WTC11 (cell line): ENCODE measurements around the gene SRXN1. TPM values are rescaled to one million over a fixed set of nuclear protein-coding genes. Genes with fewer than 3 reads are reported as not detected.

Experiments used
- ATAC-seq: fragments of 200-7000 bp; cut with Tn5 transposase; 2 replicates; pipeline ENCODE4 v1.10.0; 2021; ENCODE audit warnings: mild to moderate bottlenecking, moderate library complexity
- CTCF ChIA-PET: fragments of 300-600 bp; sonication (Branson Sonifier 250); formaldehyde crosslinking; loops from one replicate; lab custom pipeline; 2021; ENCODE audit warnings: antibody characterized with exemption; lab: Charles Lee
- POLR2A ChIA-PET: fragments of 350-600 bp; sonication (Branson Sonifier 250); formaldehyde crosslinking; loops from one replicate; lab custom pipeline; 2021; ENCODE audit warnings: antibody characterized with exemption; lab: Charles Lee
- DNase-seq: peaks from one replicate; pipeline ENCODE4 v3.0.0; 2021; ENCODE audit warnings: low spot score
- H3K27ac Mint-ChIP-seq: 2 replicates; pipeline ENCODE4 v1.8.0; 2021; ENCODE audit warnings: mixed read lengths
- H3K27me3 Mint-ChIP-seq: 2 replicates; pipeline ENCODE4 v1.8.0; 2021; ENCODE audit warnings: low read depth, mild to moderate bottlenecking, moderate library complexity, mixed read lengths
- H3K36me3 Mint-ChIP-seq: 2 replicates; pipeline ENCODE4 v1.8.0; 2021; ENCODE audit warnings: mixed read lengths
- H3K4me1 Mint-ChIP-seq: 2 replicates; pipeline ENCODE4 v1.8.0; 2022; ENCODE audit warnings: mixed read lengths
- H3K4me3 Mint-ChIP-seq: 2 replicates; pipeline ENCODE4 v1.8.0; 2021; ENCODE audit warnings: mild to moderate bottlenecking, moderate library complexity, mixed read lengths
- H3K9me3 Mint-ChIP-seq: 2 replicates; pipeline ENCODE4 v1.8.0; 2021; ENCODE audit warnings: mixed read lengths
- AR ChIP-seq: fragments of 250-450 bp; sonication (Bioruptor Pico); IDR thresholded peaks from 2 replicates; pipeline ENCODE4 v1.9.0; 2021; ENCODE audit warnings: mild to moderate bottlenecking
- ARID4B ChIP-seq: sonication (generic); formaldehyde crosslinking; IDR thresholded peaks from 2 replicates; pipeline ENCODE4 v1.8.0; 2023; ENCODE audit warnings: missing genetic modification reagents, mild to moderate bottlenecking, borderline replicate concordance
- CBFB ChIP-seq: sonication (generic); formaldehyde crosslinking; IDR thresholded peaks from 2 replicates; pipeline ENCODE4 v1.8.1; 2022; ENCODE audit warnings: mild to moderate bottlenecking, low read depth, missing genetic modification reagents
- CREM ChIP-seq: sonication (generic); formaldehyde crosslinking; IDR thresholded peaks from 2 replicates; pipeline ENCODE4 v1.8.1; 2022; ENCODE audit warnings: mild to moderate bottlenecking, missing genetic modification reagents, moderate library complexity
- E2F4 ChIP-seq: sonication (generic); formaldehyde crosslinking; IDR thresholded peaks from 2 replicates; pipeline ENCODE4 v1.8.1; 2022; ENCODE audit warnings: low read depth, mild to moderate bottlenecking, moderate library complexity, missing genetic modification reagents, borderline replicate concordance
- ETV6 ChIP-seq: sonication (generic); formaldehyde crosslinking; IDR thresholded peaks from 2 replicates; pipeline ENCODE4 v1.8.1; 2022; ENCODE audit warnings: mild to moderate bottlenecking, missing genetic modification reagents
- GABPB1 ChIP-seq: sonication (generic); formaldehyde crosslinking; IDR thresholded peaks from 2 replicates; pipeline ENCODE4 v1.8.1; 2023; ENCODE audit warnings: mild to moderate bottlenecking, missing genetic modification reagents
- GTF2I ChIP-seq: fragments of 250-450 bp; sonication (Bioruptor Pico); conservative IDR thresholded peaks from 2 replicates; pipeline ENCODE4 v1.4.0; 2021; ENCODE audit warnings: mild to moderate bottlenecking
- IRF1 ChIP-seq: sonication (generic); formaldehyde crosslinking; IDR thresholded peaks from 2 replicates; pipeline ENCODE4 v1.8.0; 2023; ENCODE audit warnings: missing genetic modification reagents
- IRF2 ChIP-seq: sonication (generic); formaldehyde crosslinking; IDR thresholded peaks from 2 replicates; pipeline ENCODE4 v1.8.0; 2022; ENCODE audit warnings: low read depth, missing genetic modification reagents, borderline replicate concordance
- MAX ChIP-seq: sonication (generic); formaldehyde crosslinking; IDR thresholded peaks from 2 replicates; pipeline ENCODE4 v1.8.0; 2022; ENCODE audit warnings: mild to moderate bottlenecking, missing genetic modification reagents
- NFE2L1 ChIP-seq: sonication (generic); formaldehyde crosslinking; IDR thresholded peaks from 2 replicates; pipeline ENCODE4 v1.8.1; 2023; ENCODE audit warnings: missing genetic modification reagents
- NR1H2 ChIP-seq: sonication (generic); formaldehyde crosslinking; IDR thresholded peaks from 2 replicates; pipeline ENCODE4 v1.9.0; 2021; ENCODE audit warnings: mild to moderate bottlenecking, moderate library complexity, missing genetic modification reagents
- PREB ChIP-seq: sonication (generic); formaldehyde crosslinking; IDR thresholded peaks from 2 replicates; pipeline ENCODE4 v1.8.1; 2022; ENCODE audit warnings: mild to moderate bottlenecking, missing genetic modification reagents, moderate library complexity, borderline replicate concordance
- RELA ChIP-seq: sonication (generic); formaldehyde crosslinking; IDR thresholded peaks from 2 replicates; pipeline ENCODE4 v1.8.1; 2022; ENCODE audit warnings: missing genetic modification reagents, mild to moderate bottlenecking, borderline replicate concordance
- SMAD4 ChIP-seq: sonication (generic); formaldehyde crosslinking; IDR thresholded peaks from 2 replicates; pipeline ENCODE4 v1.8.0; 2022; ENCODE audit warnings: mild to moderate bottlenecking, missing genetic modification reagents
- TCF7 ChIP-seq: sonication (generic); formaldehyde crosslinking; IDR thresholded peaks from 2 replicates; pipeline ENCODE4 v1.8.0; 2022; ENCODE audit warnings: mild to moderate bottlenecking, low read depth, missing genetic modification reagents, moderate library complexity
- USF1 ChIP-seq: sonication (generic); formaldehyde crosslinking; IDR thresholded peaks from 2 replicates; pipeline ENCODE4 v1.8.0; 2022; ENCODE audit warnings: mild to moderate bottlenecking, missing genetic modification reagents
- USF2 ChIP-seq: sonication (generic); formaldehyde crosslinking; IDR thresholded peaks from 2 replicates; pipeline ENCODE4 v1.8.1; 2023; ENCODE audit warnings: mild to moderate bottlenecking, missing genetic modification reagents, moderate library complexity
- ZBTB43 ChIP-seq: sonication (generic); formaldehyde crosslinking; IDR thresholded peaks from 2 replicates; pipeline ENCODE4 v1.8.1; 2023; ENCODE audit warnings: mild to moderate bottlenecking, missing genetic modification reagents
- ZNF232 ChIP-seq: sonication (generic); formaldehyde crosslinking; IDR thresholded peaks from 2 replicates; pipeline ENCODE4 v1.8.0; 2022; ENCODE audit warnings: mild to moderate bottlenecking, missing genetic modification reagents
- total RNA-seq: library from RNA; stranded (reverse); gene quantifications from 3 replicates; pipeline ENCODE4 v1.2.3, GENCODE V29; 2021

SRXN1 gene
- total RNA-seq, 1 experiment from 2014 or later: 23.0 TPM

- POLR2A ChIA-PET: interaction anchor here (0.5 kb wide), 1 partner anchor 16 kb away, joined by 4 read pairs; no protein-coding TSS in a partner anchor
- Mint-ChIP-seq H3K27ac (no peak within 1 kb of the TSS), H3K27me3 (peaks cover 57% of the 10 kb centered on the region), H3K4me1 (peaks cover 25% of the 10 kb centered on the region), H3K9me3 (no peaks in the 10 kb centered on the region), H3K36me3 (no peaks in the 10 kb centered on the region), H3K4me3 (peak within 1 kb of the TSS; percentile 83)
- ATAC-seq (peak; percentile 75), DNase-seq (peak; percentile 80)
- CTCF ChIA-PET: interaction anchor here (0.8 to 5.4 kb wide), 6 partner anchors 9 to 101 kb away, joined by 3 to 30 read pairs (median 4); no protein-coding TSS in a partner anchor
- TF ChIP-seq RELA (CRISPR knock-in tag) (no peak), ETV6 (CRISPR knock-in tag) (peak; percentile 91), NR1H2 (CRISPR knock-in tag) (no peak), E2F4 (CRISPR knock-in tag) (peak; percentile 84), NFE2L1 (peak; percentile 69; the same call in 1 of the 2 replicates), ZBTB43 (CRISPR knock-in tag) (0 out of 2 replicates have a peak, but pooled peaks have one; percentile 7), MAX (CRISPR knock-in tag) (no peak), TCF7 (0 out of 2 replicates have a peak, but pooled peaks have one; percentile 87), IRF1 (CRISPR knock-in tag) (no peak; the same call in 1 of the 2 replicates), GABPB1 (CRISPR knock-in tag) (peak; percentile 73; the same call in 1 of the 2 replicates), SMAD4 (CRISPR knock-in tag) (0 out of 2 replicates have a peak, but pooled peaks have one; percentile 9), ZNF232 (peak; percentile 90; the same call in 1 of the 2 replicates), CBFB (CRISPR knock-in tag) (0 out of 2 replicates have a peak, but pooled peaks have one; percentile 61), PREB (CRISPR knock-in tag) (0 out of 2 replicates have a peak, but pooled peaks have one; percentile 43), IRF2 (CRISPR knock-in tag) (peak; percentile 48; the same call in 1 of the 2 replicates), ARID4B (peak; percentile 91), GTF2I (CRISPR knock-in tag) (no peak), USF2 (peak; percentile 57), USF1 (CRISPR knock-in tag) (peak; percentile 28; the same call in 1 of the 2 replicates), AR (CRISPR knock-in tag) (no peak), CREM (CRISPR knock-in tag) (peak; percentile 87)
These were observed 22.7 kb upstream of the SRXN1 start, which contains the start of gene SCRT2 for GRCh38 chr20:675453-676314. Gene SCRT2 (minus strand): TSS chr20:675802. CDS start chr20:675601, 201 bp downstream.
